ENCODE data around the gene FAM120C. TPM values are rescaled to one million over a fixed set of nuclear protein-coding genes. Genes with fewer than 3 reads are reported as not detected.

Gene FAM120C, protein sequence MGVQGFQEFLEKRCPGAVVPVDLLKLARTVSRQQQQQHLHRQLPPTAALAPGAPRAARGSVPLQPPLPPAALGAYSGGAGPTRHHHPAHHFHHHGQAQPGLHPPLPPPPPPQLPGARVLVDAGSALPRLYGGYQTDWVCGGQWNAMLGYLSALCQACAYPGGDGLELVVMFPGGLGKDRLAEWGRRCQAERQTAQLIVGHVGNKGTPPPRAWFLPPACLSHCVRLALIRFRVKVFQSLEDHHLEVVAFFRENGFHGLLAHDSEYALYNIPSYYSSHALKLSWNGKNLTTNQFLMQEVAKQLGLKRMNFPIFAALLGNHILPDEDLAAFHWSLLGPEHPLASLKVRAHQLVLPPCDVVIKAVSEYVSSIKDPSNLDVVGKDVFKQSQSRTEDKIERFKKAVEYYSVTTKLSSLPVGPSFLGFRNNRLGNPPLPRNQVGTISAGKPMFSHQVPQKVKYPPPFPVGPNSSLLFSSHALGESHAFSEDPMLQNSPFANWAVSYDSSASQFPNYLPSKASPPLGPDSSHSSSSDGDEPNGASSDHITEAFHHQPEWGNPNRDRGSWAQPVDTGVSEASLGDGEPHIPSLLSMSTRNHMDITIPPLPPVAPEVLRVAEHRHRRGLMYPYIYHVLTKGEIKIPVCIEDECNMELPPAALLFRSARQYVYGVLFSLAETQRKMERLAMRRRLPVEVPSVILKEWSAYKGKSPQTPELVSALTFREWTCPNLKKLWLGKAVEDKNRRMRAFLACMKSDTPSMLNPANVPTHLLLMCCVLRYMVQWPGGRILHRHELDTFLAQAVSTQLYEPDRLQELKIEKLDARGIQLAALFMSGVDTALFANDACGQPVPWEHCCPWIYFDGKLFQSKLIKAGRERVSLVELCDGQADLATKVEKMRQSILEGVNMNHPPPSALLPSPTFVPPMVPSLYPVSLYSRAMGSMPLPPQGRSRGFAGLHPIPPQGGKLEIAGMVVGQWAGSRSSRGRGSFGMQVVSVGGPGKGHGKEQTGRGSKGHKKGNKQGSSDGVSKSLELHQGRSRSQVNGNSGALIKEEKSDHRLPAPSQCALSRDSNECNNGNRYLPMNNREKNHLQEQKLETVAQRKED
- total RNA-seq, result 10 to 100 TPM; 11.7 to 12.0 TPM

DNA sequence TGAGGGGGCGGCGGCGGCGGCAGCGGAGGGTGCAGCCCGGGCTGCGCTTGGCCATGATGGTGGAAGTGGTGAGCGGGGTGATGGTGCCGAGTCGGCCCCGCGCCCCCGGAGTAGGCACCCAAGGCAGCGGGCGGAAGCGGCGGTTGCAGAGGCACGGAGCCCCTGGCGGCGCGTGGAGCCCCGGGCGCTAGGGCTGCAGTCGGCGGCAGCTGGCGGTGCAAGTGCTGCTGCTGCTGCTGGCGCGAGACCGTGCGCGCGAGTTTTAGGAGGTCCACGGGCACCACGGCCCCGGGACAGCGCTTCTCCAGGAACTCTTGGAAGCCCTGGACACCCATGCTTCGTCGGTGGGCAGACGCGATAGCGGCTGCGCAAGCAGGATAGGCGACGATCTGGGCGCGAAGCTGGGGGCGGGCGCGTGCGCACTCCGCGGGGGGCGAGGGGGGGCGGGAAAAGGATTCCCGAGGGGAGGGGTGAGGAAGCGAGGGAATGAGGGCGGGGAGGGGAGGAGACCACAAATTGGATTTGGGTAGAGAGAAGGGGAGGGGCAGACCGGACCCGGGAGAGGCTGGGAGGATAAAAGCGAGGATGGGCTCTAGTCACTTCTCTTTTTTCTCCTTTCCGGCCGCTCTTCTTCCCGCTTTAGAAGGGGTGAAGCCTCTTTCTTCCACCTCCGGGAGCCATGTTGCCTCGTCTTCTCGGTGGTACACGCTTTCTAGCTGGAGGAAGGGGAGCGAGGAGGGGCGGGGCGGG is at the start of gene FAM120C:
Gene FAM120C, minus strand, starts transcription at position 391 of the 750 bp plus-strand sequence. Its CDS starts 56 bp downstream, at position 335.

DNA sequence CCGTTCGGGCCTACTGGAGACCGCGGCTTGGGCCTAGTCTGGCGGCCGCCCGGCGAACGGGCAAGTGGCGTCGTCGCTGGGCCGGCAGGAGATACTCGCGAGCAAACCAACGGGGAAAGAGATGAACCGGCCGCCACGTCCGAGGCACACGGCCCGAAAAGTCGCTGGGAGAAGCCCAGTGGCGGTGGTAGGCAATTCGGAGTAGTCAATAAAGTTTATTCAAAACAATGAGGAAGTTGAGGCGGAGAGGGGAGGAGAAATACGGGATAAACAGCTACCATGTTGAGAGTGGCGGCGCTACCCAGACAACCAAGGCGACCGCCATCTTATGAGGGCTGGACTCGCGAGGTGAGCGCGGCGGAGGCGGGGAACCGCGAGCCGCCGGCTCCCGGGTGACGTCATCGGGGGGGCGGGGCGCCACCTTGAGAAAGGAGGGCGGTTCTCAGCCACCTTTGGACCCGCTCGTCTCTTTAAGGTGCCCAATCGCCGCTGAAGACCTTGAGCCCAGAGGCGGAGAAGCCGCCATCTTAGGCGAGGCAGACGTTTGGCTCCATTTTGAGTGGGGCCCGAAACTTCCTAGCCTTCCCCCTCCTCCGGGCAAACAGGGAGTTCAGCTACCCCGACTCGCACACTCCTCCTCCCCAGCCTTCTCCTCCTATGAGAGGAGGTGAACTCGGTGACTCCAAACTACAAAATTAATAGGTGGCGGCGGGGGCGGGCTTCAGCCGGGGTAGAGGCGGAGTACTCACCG is 138.8 kb downstream of the FAM120C start, which contains the start of gene PHF8:
Gene PHF8, minus strand, starts transcription at position 348 of the 751 bp plus-strand sequence. CDS start 1,745 bp downstream, outside the sequence.

Other genes starting within 250 kb of the FAM120C start
- 10 to 100 TPM; 36.6 to 40.7 TPM for gene PHF8, start 138.8 kb downstream of the FAM120C start, total RNA-seq
- gene WNK3, start 174.8 kb upstream of the FAM120C start, total RNA-seq, result under 1 TPM; 0.14 to 0.30 TPM